Kidney (tissue), 14 donors: ENCODE results near the gene CHST1. TPM values are rescaled to one million over a fixed set of nuclear protein-coding genes. Genes with fewer than 3 reads are reported as not detected.

ENCODE experiments used
- DNase-seq, 5 donors: peaks; one replicate each; pipeline ENCODE4 v3.0.0-alpha.2; 2013 to 2020
- FAIRE-seq: peaks from 2 replicates; lab custom pipeline; 2012; peaks lifted over from hg19 to GRCh38; lab: Jason Lieb, UNC
- H3K27ac ChIP-seq, 2 donors: one replicate each; pipeline ENCODE4 v1.7.0; 2013; ENCODE audit warnings: low read depth in 2 of 2, low read length in 2 of 2, inconsistent platforms in 1 of 2
- H3K27me3 ChIP-seq: one replicate; pipeline ENCODE4 v1.7.1; 2013; ENCODE audit warnings: low read length, inconsistent platforms; ENCODE audit not compliant: control insufficient read depth, insufficient read depth
- H3K36me3 ChIP-seq, 3 donors: one replicate each; pipeline versions ENCODE4 v1.7.0 to v1.7.1; 2013; ENCODE audit warnings: low read length in 3 of 3, control low read depth in 1 of 3, inconsistent platforms in 1 of 3; ENCODE audit not compliant: insufficient read depth in 3 of 3, control insufficient read depth in 2 of 3
- H3K4me1 ChIP-seq, 3 donors: one replicate each; pipeline versions ENCODE4 v1.7.0 to v1.7.1; 2013; ENCODE audit warnings: low read length in 3 of 3, inconsistent platforms in 1 of 3, low read depth in 1 of 3; ENCODE audit not compliant: control insufficient read depth in 2 of 3, insufficient read depth in 2 of 3
- H3K4me3 ChIP-seq, 3 donors: one replicate each; pipeline versions ENCODE4 v1.7.0 to v1.8.1; 2013; ENCODE audit warnings: low read length in 3 of 3, control low read depth in 1 of 3, inconsistent platforms in 1 of 3
- H3K9ac ChIP-seq, 3 donors: one replicate each; pipeline versions ENCODE4 v1.7.0 to v1.7.1; 2013; ENCODE audit warnings: low read length in 3 of 3, control low read depth in 1 of 3, inconsistent platforms in 1 of 3
- H3K9me3 ChIP-seq, 3 donors: one replicate each; pipeline versions ENCODE4 v1.7.0 to v1.7.1; 2013; ENCODE audit warnings: low read length in 3 of 3, control low read depth in 1 of 3, inconsistent platforms in 1 of 3; ENCODE audit not compliant: control insufficient read depth in 2 of 3, insufficient read depth in 1 of 3
- CTCF ChIP-seq: IDR thresholded peaks from 3 replicates; pipeline ENCODE4 v1.5.1; 2012; ENCODE audit warnings: mild to moderate bottlenecking, moderate library complexity, borderline replicate concordance; ENCODE audit not compliant: insufficient read depth; ENCODE audit errors: extremely low read depth
- intact Hi-C: fragments of 100-400 bp; cut with DNase I; formaldehyde crosslinking; loops from one replicate; pipeline ENCODE4 v1.11.1; 2022
- polyA plus RNA-seq: library from polyadenylated mRNA; stranded (reverse); fragments of 350-450 nt; fragmentation: Illumina TruSeq; extraction: RNeasy Lipid Tissue Mini Kit (QIAGEN cat#74804); gene quantifications from one replicate; pipeline ENCODE4 v1.2.3, GENCODE V29; 2014; ENCODE audit warnings: low read depth, low replicate concordance; ENCODE audit not compliant: insufficient read depth
- total RNA-seq: library from RNA; stranded (reverse); fragmentation: NEBNext Ultra II Directional; extraction: Animal tissue kit (Norgen Biotek cat#: 25700); gene quantifications from one replicate; pipeline ENCODE4 v1.2.1, GENCODE V29; 2021
- donor health status: control.
- donor health status: control.
- donor health status: control.
- donor health status: control.
- donor health status: control.
- donor health status: DM: yes; HTN: yes; CAD: no.
- donor health status: Normal renal cell carcinoma (clear cell type).

The CHST1 gene
- total and polyA plus RNA-seq, 2 donors from 2014 or later = 2.8 to 2.9 TPM

GRCh38 chr11:45660729-45661438 is 4.5 kb downstream of the CHST1 start:
- no peak for TF ChIP-seq CTCF
- Histone ChIP-seq H3K4me3 (no peak overlapping the region), H3K27me3 (peaks cover 9% of the 10 kb centered on the region), H3K36me3 (no peaks in the 10 kb centered on the region), H3K4me1 (peaks cover 0 to 12% (median 0%) of the 10 kb centered on the region in 3 donors), H3K9ac (no peak overlapping the region), H3K27ac (no peak overlapping the region), H3K9me3 (no peaks in the 10 kb centered on the region)
- intact Hi-C loops = no loop called here
- DNase-seq (peak in 2 of 5 donors; percentile 45 to 51), FAIRE-seq (no peak)

GRCh38 chr11:45659818-45660160 is 5.6 kb downstream of the CHST1 start:
- H3K4me1 ChIP-seq = peaks cover 0 to 12% (median 0%) of the 10 kb centered on the region in 3 donors
- no peaks in the 10 kb centered on the region for H3K9me3 ChIP-seq
- no peak for TF ChIP-seq CTCF
- no peak overlapping the region for H3K27ac ChIP-seq
- peak in 1 of 5 donors; percentile 48 for DNase-seq
- no peak overlapping the region for H3K9ac ChIP-seq
- no peak for FAIRE-seq
- no peak overlapping the region for H3K4me3 ChIP-seq
- H3K27me3 ChIP-seq = peaks cover 9% of the 10 kb centered on the region
- no peaks in the 10 kb centered on the region for H3K36me3 ChIP-seq
- intact Hi-C loops = loop anchor here (10.0 kb wide), 1 partner anchor 285 kb away; no protein-coding TSS in a partner anchor

GRCh38 chr11:45659031-45659817 is 6.2 kb downstream of the CHST1 start:
- Histone ChIP-seq H3K27ac (peak overlapping the region in 1 of 2 donors; percentile 23), H3K36me3 (no peaks in the 10 kb centered on the region), H3K4me1 (peaks cover 0 to 9% (median 0%) of the 10 kb centered on the region in 3 donors), H3K9me3 (no peaks in the 10 kb centered on the region), H3K9ac (peak overlapping the region in 1 of 3 donors; percentile 26), H3K4me3 (no peak overlapping the region), H3K27me3 (peaks cover 9% of the 10 kb centered on the region)
- intact Hi-C loops = loop anchor here (10.0 kb wide), 1 partner anchor 284 kb away; no protein-coding TSS in a partner anchor
- TF ChIP-seq CTCF = no peak
- no peak for FAIRE-seq
- DNase-seq = no peak
